PC-3 (cell line): Measurements from ENCODE around the gene DIO1.

Source experiments
- CTCF ChIP-seq: fragments of 300-600 bp; sonication (generic); conservative IDR thresholded peaks from 2 replicates; pipeline ENCODE4 v1.5.1; 2017; ENCODE audit warnings: antibody characterized with exemption, low read depth, mild to moderate bottlenecking, low read length
- EZH2 ChIP-seq: fragments of 300-600 bp; sonication (generic); IDR thresholded peaks from one replicate; pipeline ENCODE4 v1.6.1; 2017; ENCODE audit warnings: antibody characterized with exemption, mild to moderate bottlenecking, low read length; ENCODE audit not compliant: unreplicated experiment

- TF ChIP-seq EZH2, result no peak
- TF ChIP-seq CTCF, result peak; percentile 89
Observed at GRCh38 chr1:53878492-53879105, 15.4 kb upstream of the DIO1 start.
